Measurements from ENCODE around the gene NCAPD2. TPM values are rescaled to one million over a fixed set of nuclear protein-coding genes. Genes with fewer than 3 reads are reported as not detected.
A peak's percentile ranks its signal among the peaks of the same experiment; 100 is the strongest.
"Not testable (repeated sequence)": the region's sequence is repeated elsewhere in the genome, so short reads cannot be mapped to it uniquely, and the experiment has no call there.

The NCAPD2 gene
- total RNA-seq, 2 donors from 2014 or later = 35.9 to 94.1 TPM

GRCh38 chr12:6558014-6558760 lies 64.3 kb downstream of the NCAPD2 start:
- H3K4me1 ChIP-seq; H3K4me3 ChIP-seq; H3K27ac ChIP-seq; H3K27me3 ChIP-seq; H3K9ac ChIP-seq (ENCODE audit: low read depth in 2 of 2, low read length in 2 of 2); intact Hi-C loops (cut with DNase I); H3K9me3 ChIP-seq: not testable (repeated sequence)
- peaks cover 17% of the 10 kb centered on the region for H3K36me3 ChIP-seq
- DNase-seq = peak; percentile 52
- TF ChIP-seq, protein P1, sequence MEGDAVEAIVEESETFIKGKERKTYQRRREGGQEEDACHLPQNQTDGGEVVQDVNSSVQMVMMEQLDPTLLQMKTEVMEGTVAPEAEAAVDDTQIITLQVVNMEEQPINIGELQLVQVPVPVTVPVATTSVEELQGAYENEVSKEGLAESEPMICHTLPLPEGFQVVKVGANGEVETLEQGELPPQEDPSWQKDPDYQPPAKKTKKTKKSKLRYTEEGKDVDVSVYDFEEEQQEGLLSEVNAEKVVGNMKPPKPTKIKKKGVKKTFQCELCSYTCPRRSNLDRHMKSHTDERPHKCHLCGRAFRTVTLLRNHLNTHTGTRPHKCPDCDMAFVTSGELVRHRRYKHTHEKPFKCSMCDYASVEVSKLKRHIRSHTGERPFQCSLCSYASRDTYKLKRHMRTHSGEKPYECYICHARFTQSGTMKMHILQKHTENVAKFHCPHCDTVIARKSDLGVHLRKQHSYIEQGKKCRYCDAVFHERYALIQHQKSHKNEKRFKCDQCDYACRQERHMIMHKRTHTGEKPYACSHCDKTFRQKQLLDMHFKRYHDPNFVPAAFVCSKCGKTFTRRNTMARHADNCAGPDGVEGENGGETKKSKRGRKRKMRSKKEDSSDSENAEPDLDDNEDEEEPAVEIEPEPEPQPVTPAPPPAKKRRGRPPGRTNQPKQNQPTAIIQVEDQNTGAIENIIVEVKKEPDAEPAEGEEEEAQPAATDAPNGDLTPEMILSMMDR (IDR thresholded peaks at IDR 0.05) = peak; percentile 42

DNA sequence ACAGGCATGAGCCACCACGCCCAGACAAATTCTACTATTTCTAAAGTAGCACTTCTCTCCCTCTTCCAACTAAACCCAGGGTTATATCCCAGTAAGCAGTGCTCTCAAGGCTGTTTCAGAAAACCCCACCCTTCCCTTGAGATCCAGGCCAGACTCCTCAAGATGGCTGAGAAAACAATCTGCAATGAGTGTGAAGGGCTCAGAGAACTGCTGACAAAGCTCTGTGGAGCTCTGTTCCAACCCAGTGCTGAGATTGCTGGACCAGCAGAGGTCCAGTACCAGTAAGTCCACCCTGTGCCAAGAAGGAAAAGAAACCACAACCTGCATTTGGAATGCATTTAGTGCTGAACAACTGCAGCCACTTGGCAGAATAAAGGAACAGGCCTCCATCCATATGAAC lies 65.6 kb downstream of the NCAPD2 start:
- intact Hi-C loops (cut with DNase I) = no loop called here
- Histone ChIP-seq H3K36me3 (peaks cover 17% of the 10 kb centered on the region), H3K9me3 (no peaks in the 10 kb centered on the region), H3K4me3 (no peak overlapping the region), H3K27me3 (no peaks in the 10 kb centered on the region), H3K27ac (no peak overlapping the region), H3K4me1 (no peaks in the 10 kb centered on the region), H3K9ac (ENCODE audit: low read depth in 2 of 2, low read length in 2 of 2) (no peak overlapping the region)
- no peak for DNase-seq
- TF ChIP-seq, protein P1 (IDR thresholded peaks at IDR 0.05) = no peak

GRCh38 chr12:6560501-6561205 lies 66.8 kb downstream of the NCAPD2 start:
- Histone ChIP-seq H3K4me1 (no peaks in the 10 kb centered on the region), H3K4me3 (no peak overlapping the region), H3K27ac (no peak overlapping the region), H3K9me3 (no peaks in the 10 kb centered on the region), H3K36me3 (peaks cover 17% of the 10 kb centered on the region), H3K9ac (ENCODE audit: low read depth in 2 of 2, low read length in 2 of 2) (no peak overlapping the region), H3K27me3 (no peaks in the 10 kb centered on the region)
- DNase-seq = no peak
- intact Hi-C loops (cut with DNase I) = no loop called here
- TF ChIP-seq, protein P1 (IDR thresholded peaks at IDR 0.05) = no peak

- intact Hi-C loops (cut with DNase I) = no loop called here
- Histone ChIP-seq H3K27ac (no peak overlapping the region), H3K36me3 (peaks cover 17% of the 10 kb centered on the region), H3K4me3 (no peak overlapping the region), H3K4me1 (no peaks in the 10 kb centered on the region), H3K9ac (ENCODE audit: low read depth in 2 of 2, low read length in 2 of 2) (no peak overlapping the region), H3K9me3 (no peaks in the 10 kb centered on the region), H3K27me3 (no peaks in the 10 kb centered on the region)
- no peak for DNase-seq
- TF ChIP-seq, protein P1 (IDR thresholded peaks at IDR 0.05) = no peak
These were observed 69.0 kb downstream of the NCAPD2 start for GRCh38 chr12:6562881-6563280.

- no peak overlapping the region for H3K4me3 ChIP-seq
- no peak overlapping the region for H3K9ac ChIP-seq (ENCODE audit: low read depth in 2 of 2, low read length in 2 of 2)
- peak; percentile 73 for DNase-seq
- H3K4me1 ChIP-seq = no peaks in the 10 kb centered on the region
- H3K36me3 ChIP-seq = peaks cover 17% of the 10 kb centered on the region
- no peaks in the 10 kb centered on the region for H3K27me3 ChIP-seq
- TF ChIP-seq, protein P1 (IDR thresholded peaks at IDR 0.05) = peak; percentile 75
- no peaks in the 10 kb centered on the region for H3K9me3 ChIP-seq
- intact Hi-C loops (cut with DNase I) = no loop called here
- no peak overlapping the region for H3K27ac ChIP-seq
These were observed 69.6 kb downstream of the NCAPD2 start for GRCh38 chr12:6563448-6564050.
